GM21717 (cell line): ENCODE measurements around the gene CDC42BPA.
"Not testable (repeated sequence)": the region's sequence is repeated elsewhere in the genome, so short reads cannot be mapped to it uniquely, and the experiment has no call there.

Source experiments
- ATAC-seq: cut with Tn5 transposase; IDR thresholded peaks from one replicate; pipeline ENCODE4 v1.9.1; 2021; ENCODE audit warnings: mild to moderate bottlenecking, moderate library complexity; ENCODE audit not compliant: unreplicated experiment

The CDC42BPA gene

DNA sequence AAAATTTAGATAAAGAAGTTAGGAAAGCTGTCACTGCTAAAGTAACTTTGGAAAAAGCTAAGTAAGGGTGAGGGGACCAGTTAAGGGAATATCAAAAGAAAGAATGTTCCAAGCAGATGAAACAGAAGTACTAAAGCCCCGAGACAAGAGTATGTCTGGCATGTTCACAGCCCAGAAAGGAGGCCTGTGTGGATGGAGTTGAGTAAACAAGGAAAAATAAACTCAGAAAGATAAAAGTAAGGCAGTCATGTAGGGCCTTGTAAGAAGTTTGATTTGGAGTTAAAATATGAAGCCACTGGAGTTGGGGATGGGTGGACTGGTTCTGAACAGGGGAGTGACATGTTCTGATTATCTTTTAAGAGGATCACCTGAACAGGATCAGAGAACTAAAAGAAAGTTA is 177.9 kb downstream of the CDC42BPA start:
- ATAC-seq: no peak

DNA sequence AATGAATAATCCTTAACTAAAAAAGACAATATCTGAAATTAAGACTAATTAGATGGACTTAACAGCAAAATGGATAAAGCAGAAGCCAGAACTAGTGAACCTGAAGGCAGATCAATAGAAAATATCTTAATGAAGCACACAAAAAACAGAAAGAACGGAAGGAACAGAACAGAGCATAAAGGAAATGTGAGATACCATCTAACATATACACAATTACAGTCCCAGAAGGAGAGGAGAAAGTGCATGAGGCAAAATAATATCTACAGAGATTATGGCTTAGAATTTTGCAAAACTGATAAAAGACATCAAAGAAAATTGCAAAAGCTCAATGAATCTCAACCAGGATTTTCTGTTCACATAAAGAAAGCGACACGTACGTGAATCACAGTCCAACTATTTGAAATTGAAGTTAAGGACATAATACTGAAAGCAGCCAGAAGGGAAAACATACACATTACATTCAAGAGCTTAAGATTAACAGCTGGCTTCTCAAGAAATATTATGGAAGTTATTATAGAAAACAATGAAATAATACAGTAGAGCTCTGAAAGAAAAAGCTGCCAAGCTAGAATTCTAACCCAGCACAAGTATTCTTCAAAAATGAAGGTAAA is 182.0 kb downstream of the CDC42BPA start:
- ATAC-seq: no peak

DNA sequence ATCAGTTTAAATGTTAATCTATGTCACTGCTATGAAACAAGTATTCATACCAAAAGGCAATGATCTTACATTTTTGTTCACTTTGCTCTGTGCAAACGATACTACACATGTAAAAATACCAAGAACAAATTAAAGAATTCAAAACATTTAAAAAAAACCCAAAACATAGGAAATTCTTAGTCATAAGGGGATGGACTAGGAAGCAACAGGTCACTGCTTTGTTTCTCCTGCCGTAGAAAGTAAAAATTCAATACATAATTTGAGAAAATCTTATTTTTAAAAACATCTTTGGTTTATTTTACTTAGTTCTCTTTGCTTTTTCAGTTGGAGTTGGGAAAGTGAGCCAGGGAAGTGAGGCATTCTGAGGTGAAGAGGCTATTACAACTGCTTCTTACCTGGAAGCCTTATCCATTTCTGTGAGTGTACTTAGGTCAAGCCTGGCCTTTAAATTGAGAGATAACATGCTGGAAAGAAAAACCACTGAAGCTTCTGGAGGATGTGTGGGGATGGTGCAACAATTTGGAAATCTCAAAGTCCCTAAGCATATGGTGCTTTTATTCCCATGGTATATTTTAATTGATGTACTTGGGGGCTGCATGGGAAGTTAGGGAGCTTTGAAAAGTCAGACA is 183.5 kb downstream of the CDC42BPA start:
- no peak for ATAC-seq

DNA sequence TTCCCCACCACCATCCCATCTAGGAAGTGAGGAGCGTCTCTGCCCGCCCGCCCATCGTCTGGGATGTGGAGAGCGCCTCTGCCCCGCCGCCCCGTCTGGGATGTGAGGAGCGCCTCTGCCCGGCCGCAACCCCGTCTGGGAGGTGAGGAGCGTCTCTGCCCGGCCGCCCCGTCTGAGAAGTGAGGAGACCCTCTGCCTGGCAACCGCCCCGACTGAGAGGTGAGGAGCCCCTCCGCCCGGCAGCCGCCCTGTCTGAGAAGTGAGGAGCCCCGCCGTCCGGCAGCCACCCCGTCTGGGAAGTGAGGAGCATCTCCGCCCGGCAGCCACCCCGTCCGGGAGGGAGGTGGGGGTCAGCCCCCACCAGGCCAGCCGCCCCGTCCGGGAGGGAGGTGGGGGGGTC is 185.6 kb downstream of the CDC42BPA start:
- ATAC-seq: not testable (repeated sequence)

DNA sequence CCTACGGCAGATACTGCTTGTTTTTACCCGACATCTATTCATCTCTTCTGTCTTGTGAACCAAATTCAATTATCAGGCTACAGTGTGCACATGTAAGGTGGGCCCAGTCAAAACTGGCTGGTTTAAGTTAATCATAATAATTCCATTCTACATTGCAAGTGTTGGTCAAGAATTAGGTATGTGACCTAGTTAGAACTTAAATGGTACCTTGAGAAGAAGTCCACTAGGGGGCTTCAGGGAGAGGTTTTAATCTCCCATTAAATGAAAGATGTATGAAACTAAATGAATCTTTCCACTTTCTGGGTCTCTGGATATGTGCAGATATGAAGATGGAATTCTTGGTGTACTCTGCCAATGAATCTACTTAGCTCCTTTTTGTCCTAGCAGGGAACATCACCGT is 187.1 kb downstream of the CDC42BPA start:
- ATAC-seq: no peak

DNA sequence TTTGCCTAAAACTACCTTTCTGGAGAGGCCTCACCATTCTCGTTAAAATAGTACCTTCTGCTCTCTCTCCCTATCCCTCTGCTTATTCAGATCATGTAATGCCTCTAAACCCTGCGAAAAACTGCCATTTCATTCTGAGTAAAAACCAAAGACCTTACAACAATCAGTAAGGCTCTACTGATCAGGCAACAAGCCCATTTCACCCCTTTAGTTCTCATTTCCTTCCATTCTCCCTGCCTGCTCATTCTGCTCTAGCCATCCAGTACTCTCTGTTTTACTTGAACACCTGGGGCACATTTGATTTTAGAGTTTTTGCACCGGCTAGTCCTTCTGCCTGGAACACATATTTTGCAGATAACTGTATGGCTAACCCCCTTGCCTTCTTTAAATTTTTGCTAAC is 190.4 kb downstream of the CDC42BPA start:
- no peak for ATAC-seq

DNA sequence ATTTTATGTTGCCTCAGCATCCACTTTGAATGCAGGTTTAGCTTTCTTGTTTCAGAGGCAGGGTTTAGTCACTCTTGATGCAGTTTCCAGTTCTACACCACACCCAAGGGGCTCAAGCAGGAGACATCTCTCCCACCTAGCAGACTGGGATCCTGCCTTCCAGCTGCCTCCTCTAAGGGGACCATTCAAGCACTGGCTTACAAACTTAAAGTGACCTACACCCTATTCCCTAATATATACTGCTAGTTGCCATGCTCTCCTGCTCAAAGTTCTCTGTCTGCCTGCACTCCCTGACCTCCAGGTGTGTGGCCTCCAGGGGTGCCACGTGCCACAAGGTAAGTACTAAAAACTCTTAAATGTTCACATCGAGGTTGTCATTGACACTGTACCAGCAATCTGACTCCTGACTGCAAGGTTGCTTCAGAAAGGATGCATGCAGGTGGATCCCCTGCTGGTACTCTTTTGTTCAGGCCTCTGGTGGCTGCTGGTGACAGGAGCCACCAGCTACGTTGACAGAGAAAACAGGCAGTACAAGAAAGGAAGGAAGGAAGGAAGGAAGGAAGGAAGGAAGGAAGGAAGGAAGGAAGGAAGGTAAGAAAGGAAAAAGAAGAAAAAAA is 192.3 kb downstream of the CDC42BPA start:
- ATAC-seq: no peak

DNA sequence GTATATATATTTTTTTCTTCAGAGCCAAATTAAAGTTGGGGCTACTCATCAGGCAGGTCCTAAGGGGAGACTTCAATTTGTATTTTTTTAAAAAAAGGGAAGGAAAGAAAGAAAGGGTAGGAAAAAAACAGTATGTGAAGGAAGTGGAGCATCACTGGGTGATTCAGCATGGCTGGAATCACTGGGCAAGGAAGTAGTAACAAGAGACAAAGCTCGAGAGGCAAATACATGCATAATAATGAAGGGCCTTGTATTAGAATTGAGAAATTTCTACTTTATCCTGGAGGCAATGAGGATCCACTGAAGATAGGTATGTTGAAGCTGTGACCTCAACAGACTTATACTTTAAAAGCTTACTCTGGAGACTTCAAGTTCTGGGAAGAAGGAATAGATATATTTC is 193.8 kb downstream of the CDC42BPA start:
- no peak for ATAC-seq

DNA sequence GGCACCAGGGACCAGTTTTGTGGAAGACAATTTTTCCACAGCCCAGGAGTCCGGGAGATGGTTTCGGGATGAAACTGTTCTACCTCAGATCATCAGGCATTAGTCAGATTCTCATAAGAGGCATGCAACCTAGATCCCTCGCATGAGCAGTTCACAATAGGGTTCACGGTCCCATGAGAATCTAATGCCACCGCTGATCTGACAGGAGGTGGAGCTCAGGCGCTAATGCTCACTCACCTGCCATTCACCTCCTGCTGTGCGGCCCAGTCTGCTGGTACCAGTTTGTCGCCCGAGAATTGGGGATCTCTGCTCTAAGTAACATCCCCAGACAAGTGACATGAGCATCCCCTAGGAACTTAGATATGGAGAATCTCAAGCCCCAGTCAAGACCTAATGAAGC is 197.5 kb downstream of the CDC42BPA start:
- no peak for ATAC-seq

DNA sequence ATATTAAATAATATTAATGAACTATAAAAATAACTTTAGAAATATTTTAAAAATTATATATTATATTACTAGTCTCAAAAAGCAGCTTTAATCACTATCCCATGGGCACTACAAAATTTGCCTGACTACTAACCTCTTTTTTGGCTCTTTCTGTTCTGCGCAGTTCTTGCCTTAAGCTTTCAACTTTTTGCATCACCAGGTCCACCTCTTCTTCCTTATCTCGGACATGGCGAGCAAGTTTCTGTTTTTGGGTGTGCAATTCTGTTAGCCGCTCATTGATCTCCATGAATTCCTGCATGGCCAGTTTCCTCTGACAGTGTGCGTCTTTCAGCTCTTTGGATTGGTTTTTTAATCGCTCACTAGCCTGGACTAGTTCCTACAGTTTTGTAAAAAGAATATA is 205.8 kb downstream of the CDC42BPA start:
- ATAC-seq: no peak

DNA sequence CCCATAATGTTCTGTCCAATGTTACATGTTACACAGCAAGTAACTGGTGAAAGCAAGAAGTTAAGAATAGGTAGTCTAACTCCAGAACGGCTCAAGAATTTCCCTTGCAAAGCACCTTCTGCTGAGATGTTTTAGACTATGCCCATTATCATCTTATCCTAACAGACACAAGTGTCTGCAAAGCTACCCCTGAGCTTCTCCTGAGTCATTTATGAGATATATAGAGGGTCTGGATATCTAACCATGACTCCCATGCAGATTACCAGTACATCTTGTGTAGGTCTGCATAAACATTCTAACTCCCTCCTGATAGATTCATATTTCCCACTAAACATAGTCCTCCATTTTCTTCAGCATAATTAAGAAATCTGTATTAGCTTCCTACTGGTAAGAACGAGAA is 206.5 kb downstream of the CDC42BPA start:
- ATAC-seq: no peak

DNA sequence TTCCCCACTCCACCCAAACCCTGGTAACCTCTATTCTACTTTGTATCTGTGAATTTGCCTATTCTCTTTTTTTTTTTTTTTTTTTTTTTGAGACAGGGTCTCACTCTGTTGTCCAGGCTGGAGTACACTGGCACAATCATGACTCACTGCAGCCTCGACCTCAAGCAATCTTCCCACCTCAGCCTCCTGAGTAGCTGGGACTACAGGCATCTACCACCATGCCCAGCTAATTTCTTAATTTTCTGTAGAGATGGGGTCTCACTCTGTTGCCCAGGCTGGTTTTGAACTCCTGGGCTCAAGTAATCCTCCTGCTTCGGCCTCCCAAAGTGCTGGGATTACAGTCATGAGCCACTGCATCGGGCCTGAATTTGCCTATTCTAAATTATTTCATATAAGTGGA is 213.0 kb downstream of the CDC42BPA start:
- ATAC-seq: not testable (repeated sequence)

DNA sequence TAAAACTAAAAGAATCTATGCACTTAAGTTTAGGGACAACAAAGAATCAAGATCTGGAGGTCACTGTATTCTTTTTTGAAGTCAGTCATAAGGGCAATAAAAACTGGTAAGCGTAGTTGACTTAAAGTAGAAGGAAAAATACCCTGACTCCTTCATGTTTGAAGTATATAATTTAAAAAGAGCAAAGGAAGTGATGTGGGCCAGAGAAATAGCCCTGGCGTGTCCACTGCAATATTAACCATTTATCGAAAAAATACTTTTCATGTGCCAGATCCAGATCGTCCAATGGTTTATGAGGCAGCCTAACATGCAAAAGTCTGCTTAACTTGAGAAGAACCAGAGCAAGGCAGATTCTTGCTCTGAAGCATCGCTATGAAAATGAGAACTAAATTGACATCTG is 216.2 kb downstream of the CDC42BPA start:
- ATAC-seq: no peak

DNA sequence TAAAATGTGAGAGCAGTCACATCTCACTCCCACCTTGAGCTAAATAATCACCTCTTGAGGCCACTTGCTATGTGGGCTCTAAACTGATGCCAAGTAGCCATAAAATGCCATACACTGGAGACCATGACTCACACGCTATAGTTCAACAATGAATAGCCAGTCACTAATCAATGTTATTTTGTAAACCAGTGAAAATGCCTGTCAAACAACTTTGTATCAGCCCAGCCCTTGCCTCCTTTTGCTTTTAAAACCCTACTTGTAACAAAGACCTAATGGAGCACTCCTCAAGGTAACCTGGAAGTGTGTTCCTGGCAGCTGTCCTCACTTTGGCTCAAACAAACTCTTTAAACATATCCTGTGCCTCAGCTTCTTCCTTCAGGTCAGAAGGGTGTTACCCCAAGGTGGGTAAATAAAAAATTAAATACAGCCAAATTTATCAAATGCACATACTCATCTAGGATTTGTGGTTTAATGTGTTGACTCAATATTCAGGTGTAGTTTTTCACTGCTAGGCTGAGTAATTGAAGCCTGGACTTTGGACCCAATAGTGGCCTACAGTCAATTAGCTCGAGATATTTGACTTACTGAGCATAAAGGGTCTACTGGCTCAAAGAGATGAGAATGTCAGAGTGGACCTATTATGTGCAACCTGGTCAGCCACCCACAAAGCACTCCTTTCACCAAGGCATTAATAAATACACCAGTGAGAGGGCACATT is 223.9 kb downstream of the CDC42BPA start:
- no peak for ATAC-seq

DNA sequence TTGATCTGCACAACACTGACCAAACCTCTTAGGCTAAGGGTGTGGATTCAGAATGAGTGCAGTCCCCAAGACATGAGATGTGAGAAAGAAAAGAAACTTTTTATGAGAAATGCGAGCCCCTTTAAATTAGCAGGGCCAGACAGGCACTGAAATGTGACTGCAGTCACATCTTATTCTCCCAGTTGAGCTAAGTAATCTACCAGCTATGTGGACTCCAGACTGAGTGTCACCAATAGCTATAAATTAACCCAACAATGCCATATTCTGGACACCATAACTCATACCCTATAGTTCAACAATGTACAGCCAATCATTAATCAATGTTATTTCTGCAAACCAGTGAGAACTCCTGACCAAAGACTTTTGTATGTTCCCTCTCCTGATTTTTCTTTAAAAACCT is 225.0 kb downstream of the CDC42BPA start:
- no peak for ATAC-seq

DNA sequence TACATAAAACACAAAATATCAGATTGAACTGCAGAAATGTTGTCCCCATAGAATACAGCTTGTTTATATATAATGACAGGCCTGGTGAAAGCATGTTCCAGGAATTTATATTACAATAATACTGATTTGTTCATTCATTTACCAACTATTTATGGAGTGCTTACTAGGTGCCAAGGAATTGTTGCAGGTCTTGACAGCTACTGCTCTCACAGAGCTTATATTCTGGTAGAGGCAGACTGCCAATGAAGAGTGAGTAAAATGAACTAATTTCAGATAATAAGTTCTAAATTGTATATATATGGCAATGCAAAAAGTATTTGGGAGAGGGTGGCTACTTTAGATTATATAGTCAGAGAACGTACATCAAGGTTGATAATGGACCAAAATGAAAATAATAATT is 226.2 kb downstream of the CDC42BPA start:
- no peak for ATAC-seq

DNA sequence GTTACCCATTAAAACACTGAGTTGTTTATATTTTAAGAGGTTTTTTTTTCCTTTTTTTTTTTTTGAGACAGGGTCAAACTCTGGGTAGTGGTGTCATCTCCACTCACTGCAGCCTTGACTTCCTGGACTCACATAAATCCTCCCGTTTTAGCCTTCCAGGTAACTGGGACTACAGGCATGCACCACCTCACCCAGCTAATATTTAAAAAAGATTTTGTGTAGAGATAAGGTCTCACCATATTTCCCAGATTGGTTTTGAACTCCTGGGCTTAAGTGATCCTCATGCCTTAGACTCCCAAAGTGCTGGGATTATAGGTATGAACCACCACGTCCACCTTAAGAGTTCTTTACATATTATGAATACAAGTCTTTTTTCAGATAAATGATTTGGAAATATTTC is 231.7 kb downstream of the CDC42BPA start:
- no peak for ATAC-seq

DNA sequence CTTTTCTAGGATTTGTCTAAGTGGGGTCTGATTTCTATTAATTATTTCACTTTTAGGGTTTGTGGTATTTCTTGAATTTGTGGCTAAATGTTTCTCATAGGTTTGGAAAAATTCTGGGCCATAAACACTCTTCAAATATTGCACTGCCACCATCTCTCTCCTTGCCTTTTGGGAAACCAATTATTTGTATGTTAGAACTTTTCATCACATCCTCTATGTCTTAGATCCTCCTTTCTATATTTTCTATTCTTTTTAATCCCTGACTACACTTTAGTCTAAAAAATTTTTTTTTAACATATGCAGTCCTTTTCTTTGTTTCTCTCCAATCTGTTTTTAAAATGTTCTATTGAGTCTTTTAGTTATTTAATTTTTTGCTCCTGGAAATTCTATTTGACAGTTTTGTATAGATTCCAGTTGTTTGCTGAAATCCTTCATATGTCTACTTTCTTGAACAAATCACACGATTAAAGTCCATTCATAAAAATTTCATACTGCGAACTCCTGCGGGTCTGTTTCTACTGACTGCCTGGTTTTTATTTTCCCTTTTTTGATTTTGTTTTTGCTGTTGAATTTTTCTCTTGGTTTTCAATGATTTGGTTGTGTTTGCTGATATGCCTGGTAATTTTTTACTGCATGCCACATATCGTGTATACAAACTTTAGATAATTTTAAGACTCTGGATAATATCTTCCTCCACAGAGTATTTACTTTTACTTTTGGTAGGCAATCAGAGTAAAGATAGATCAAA is 235.1 kb downstream of the CDC42BPA start:
- ATAC-seq: no peak

DNA sequence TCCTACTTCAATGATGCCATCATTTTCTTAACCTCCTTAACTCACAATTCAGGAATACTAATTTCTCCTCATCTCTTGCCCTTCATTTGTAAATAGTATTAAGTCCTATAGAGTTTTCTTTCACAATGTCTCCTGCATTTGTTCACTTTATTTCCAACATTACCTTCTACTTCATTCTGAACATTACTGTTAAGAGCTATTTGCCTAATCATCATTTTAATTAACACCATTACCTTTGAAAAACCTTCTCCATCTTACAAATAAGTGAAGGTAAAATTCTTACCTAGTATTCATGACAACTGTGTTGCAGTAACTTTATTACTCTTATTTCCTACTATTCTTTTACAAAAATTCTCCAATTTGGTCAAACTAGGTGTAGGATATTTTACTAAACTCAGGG is 240.5 kb downstream of the CDC42BPA start:
- ATAC-seq: no peak

DNA sequence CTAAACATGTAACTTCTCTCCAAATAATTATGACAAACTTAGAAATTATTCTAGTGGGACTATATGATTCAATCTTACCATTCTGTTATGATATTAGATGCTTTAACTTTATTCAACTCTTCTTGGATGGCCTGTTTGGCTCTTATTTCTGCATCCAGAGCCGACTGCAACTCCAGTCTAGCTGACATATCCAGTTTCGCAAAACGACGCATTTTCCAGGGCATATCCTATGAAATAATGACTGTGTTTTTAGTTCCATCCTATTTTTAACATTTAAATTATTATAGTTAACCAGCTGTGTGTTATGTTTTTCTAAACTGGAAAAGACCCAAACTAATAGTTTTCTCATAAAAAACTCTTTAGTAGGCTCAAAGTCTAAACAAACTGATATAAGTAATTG is 244.5 kb downstream of the CDC42BPA start:
- no peak for ATAC-seq

DNA sequence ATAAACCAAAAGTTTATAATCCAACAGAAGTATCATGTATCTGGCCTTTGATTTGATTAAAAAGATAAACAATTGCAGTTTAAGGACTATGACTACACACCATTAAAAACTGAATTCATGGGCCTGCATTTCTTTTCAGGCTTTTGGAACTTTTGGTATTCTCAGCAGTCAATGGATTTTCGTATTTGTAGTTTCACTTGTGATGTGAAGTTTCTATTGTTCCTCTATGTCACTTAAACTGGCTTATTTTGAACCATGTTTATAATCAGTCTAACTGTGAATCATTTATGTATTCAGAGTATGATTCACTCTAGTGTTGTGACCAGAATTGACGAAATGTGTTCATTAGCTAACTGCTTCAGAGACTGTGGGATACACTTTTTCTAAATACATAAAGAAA is 245.3 kb downstream of the CDC42BPA start:
- peak; percentile 61 for ATAC-seq
